Thymus (tissue), 14 donors: Measurements from ENCODE around the gene ZDHHC22. TPM values are rescaled to one million over a fixed set of nuclear protein-coding genes. Genes with fewer than 3 reads are reported as not detected.

Experiments used
- DNase-seq, 9 donors: peaks; one replicate each; pipeline ENCODE4 v3.0.0-alpha.2; 2013; ENCODE audit warnings: low spot score in 9 of 9, low read depth in 6 of 9, missing footprints in 1 of 9
- H3K27ac ChIP-seq, 2 donors: one replicate each; pipeline ENCODE4 v1.5.1; 2013; ENCODE audit warnings: control low read depth in 1 of 2, low read depth in 1 of 2, low read length in 1 of 2, mild to moderate bottlenecking in 1 of 2, moderate library complexity in 1 of 2
- H3K27me3 ChIP-seq, 2 donors: one replicate each; pipeline ENCODE4 v1.5.1; 2013; ENCODE audit warnings: low read length in 1 of 2; ENCODE audit not compliant: control insufficient read depth in 2 of 2, insufficient read depth in 1 of 2
- H3K36me3 ChIP-seq, 2 donors: one replicate each; pipeline ENCODE4 v1.5.1; 2013; ENCODE audit warnings: low read length in 1 of 2, mild to moderate bottlenecking in 1 of 2, moderate library complexity in 1 of 2; ENCODE audit not compliant: control insufficient read depth in 2 of 2, insufficient read depth in 2 of 2
- H3K4me1 ChIP-seq, 2 donors: one replicate each; pipeline ENCODE4 v1.5.1; 2013; ENCODE audit warnings: low read length in 2 of 2; ENCODE audit not compliant: control insufficient read depth in 2 of 2, insufficient read depth in 2 of 2
- H3K4me3 ChIP-seq, 2 donors: one replicate each; pipeline ENCODE4 v1.5.1; 2013; ENCODE audit warnings: low read length in 2 of 2, control low read depth in 1 of 2, mild to moderate bottlenecking in 1 of 2
- H3K9me3 ChIP-seq, 2 donors: one replicate each; pipeline ENCODE4 v1.5.1; 2013; ENCODE audit warnings: low read length in 1 of 2, mild to moderate bottlenecking in 1 of 2; ENCODE audit not compliant: control insufficient read depth in 2 of 2, insufficient read depth in 1 of 2
- WGBS: extraction: QIAGEN DNeasy Blood & Tissue Kit; methylation state at CpG from one replicate; pipeline ENCODE4 v1.1.7; 2013; 5-methylcytosine and 5-hydroxymethylcytosine counted together
- long read RNA-seq, 10 donors: transcript quantifications; one replicate each; lab custom pipeline, GENCODE V29; 2026
- polyA plus RNA-seq: library from polyadenylated mRNA; stranded (reverse); fragments of 200-250 nt; gene quantifications from one replicate; pipeline ENCODE4 v1.2.3, GENCODE V29; 2013
- total RNA-seq: library from RNA; stranded (reverse); fragments of 120-200 nt; gene quantifications from one replicate; pipeline ENCODE4 v1.2.4, GENCODE V29; 2013
- donor health status: healthy.

ZDHHC22 gene, protein sequence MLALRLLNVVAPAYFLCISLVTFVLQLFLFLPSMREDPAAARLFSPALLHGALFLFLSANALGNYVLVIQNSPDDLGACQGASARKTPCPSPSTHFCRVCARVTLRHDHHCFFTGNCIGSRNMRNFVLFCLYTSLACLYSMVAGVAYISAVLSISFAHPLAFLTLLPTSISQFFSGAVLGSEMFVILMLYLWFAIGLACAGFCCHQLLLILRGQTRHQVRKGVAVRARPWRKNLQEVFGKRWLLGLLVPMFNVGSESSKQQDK
- not detected for total RNA-seq
- polyA plus RNA-seq: 0.05 TPM
- long read RNA-seq, donor 1: 0 reads
- long read RNA-seq, donor 2: 0 reads
- long read RNA-seq, donor 3: 0 reads
- long read RNA-seq, donor 4: 0 reads
- long read RNA-seq, donor 5: 0 reads
- long read RNA-seq, donor 6: 0 reads
- long read RNA-seq, donor 7: 0 reads
- long read RNA-seq, donor 8: 0 reads
- long read RNA-seq, donor 9: 0 reads
- long read RNA-seq, donor 10: 0 reads

DNA sequence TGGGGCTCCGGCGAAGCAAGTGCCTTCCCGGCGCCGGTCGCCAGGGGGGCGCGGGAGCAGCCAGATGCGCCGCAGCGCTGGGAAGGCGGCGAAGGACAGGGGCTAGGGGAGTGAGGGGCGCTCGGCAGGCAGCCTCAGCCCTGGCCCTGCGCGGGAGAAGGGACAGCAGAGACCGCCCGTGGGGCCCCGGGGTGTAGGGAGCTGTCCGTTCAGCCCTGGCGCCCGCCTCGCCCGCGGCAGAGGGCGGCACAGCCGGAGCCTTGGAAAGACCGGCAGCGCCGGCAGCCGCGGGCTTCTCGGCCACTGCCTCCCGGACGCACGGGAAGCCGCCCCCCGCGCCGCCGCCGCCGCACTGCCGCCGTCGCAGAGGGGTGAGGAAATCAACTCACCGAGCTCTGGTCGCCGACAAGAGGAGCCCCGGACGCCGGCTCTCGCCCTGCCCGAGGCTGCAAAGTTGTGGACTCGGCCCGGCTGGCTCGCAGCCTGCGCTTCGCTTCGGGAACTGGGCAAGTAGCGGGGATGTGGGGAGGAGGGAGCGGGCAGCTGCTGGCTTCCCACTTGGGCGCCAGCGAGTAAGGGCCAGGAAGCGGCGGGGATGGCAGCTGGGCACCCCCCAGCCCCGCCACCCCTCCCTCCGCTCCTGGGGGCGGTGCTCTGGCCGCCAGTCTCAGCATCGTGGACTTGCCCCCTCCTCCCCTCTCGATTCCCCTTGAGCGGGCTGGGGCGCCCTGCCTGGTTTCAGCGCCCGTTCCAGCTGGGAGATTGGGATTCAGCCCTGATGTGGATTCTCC lies at the start of gene ZDHHC22:
Gene ZDHHC22 (minus strand): TSS at position 578 of the 791 bp plus-strand sequence. CDS start 2,053 bp downstream, outside the sequence.
- no peak within 1 kb of the TSS for H3K27ac ChIP-seq
- no peaks in the 10 kb centered on the region for H3K36me3 ChIP-seq
- H3K27me3 ChIP-seq: peaks cover 38 to 96% of the 10 kb centered on the region in 2 donors
- H3K4me3 ChIP-seq: no peak within 1 kb of the TSS
- peaks cover 0 to 7% of the 10 kb centered on the region in 2 donors for H3K4me1 ChIP-seq
- peaks cover 0 to 5% of the 10 kb centered on the region in 2 donors for H3K9me3 ChIP-seq
- DNase-seq: no peak
- WGBS: 1% methylated on average over 76 of the region's 77 CpGs

DNA sequence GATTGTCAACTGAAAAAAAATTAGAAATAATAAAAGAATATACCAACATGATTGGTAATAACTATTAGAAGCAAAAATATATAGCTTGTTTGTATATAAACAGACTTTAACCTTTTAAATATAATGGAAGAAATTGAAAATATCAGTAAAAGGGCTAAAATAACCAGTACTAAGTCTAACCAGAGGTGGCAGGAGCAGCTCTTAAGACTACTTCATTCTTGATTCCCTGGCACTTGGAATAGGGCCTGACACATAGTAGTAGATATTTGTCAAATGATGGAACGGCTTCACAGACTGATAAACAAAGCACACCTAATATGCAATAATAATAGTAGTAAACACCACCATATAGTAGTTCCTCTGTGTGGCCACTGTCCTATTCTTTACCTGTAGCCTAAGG lies 49.4 kb upstream of the ZDHHC22 start:
- 96% methylated on average over 1 of the region's 1 CpG for WGBS

DNA sequence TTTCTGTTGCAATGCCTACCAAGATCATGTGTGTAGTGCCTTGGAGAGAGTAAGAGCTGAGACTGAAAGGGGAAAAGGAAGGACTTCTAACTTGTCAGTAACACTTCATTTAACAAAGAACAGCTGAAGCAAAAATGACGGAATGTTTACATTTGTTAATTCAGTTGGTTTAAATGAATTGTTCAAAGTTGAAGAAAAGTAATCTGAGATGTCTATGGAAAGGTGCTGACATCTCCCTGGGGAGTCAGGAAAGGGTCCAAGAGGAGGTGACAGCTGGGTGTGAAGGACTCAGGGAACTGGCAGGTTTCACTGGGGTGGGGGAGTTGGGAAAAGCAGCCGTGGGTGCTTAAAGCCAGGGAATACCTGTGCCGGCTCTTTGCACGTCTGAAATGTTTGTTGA lies 47.9 kb upstream of the ZDHHC22 start:
- no peak overlapping the region for H3K4me3 ChIP-seq
- H3K9me3 ChIP-seq: no peaks in the 10 kb centered on the region
- H3K27ac ChIP-seq: no peak overlapping the region
- DNase-seq: no peak
- H3K36me3 ChIP-seq: no peaks in the 10 kb centered on the region
- H3K4me1 ChIP-seq: peaks cover 0 to 2% of the 10 kb centered on the region in 2 donors
- 90% methylated on average over 4 of the region's 4 CpGs for WGBS
- H3K27me3 ChIP-seq: no peaks in the 10 kb centered on the region

More for the DNA sequence above, 49.4 kb upstream of the ZDHHC22 start:
- Histone ChIP-seq H3K9me3 (no peaks in the 10 kb centered on the region), H3K4me3 (no peak overlapping the region), H3K27ac (no peak overlapping the region), H3K36me3 (no peaks in the 10 kb centered on the region), H3K4me1 (no peaks in the 10 kb centered on the region), H3K27me3 (no peaks in the 10 kb centered on the region)
- DNase-seq: no peak

DNA sequence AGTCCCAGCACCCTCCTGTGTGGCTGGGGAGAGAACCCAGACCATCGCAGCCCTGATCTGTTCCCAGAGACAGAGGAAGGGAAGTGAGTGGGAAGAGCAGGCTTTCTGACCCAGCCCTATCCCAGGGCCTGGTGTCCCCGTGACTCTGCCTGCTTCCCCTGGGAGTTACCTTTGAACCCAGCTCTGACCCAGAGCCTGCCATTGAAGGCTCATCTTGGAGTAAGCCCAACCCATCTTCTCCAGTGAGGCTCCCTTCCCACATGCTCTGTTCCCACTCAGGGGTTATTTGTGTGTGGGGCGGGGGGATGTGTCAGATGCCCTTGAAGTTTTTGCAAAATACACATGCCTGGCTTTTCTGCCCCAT lies 46.0 kb upstream of the ZDHHC22 start:
- Histone ChIP-seq H3K4me1 (peaks cover 0 to 4% of the 10 kb centered on the region in 2 donors), H3K27me3 (peaks cover under 1 to 2% of the 10 kb centered on the region in 2 donors), H3K9me3 (no peaks in the 10 kb centered on the region), H3K4me3 (no peak overlapping the region), H3K36me3 (no peaks in the 10 kb centered on the region), H3K27ac (no peak overlapping the region)
- 98% methylated on average over 3 of the region's 3 CpGs for WGBS
- no peak for DNase-seq

DNA sequence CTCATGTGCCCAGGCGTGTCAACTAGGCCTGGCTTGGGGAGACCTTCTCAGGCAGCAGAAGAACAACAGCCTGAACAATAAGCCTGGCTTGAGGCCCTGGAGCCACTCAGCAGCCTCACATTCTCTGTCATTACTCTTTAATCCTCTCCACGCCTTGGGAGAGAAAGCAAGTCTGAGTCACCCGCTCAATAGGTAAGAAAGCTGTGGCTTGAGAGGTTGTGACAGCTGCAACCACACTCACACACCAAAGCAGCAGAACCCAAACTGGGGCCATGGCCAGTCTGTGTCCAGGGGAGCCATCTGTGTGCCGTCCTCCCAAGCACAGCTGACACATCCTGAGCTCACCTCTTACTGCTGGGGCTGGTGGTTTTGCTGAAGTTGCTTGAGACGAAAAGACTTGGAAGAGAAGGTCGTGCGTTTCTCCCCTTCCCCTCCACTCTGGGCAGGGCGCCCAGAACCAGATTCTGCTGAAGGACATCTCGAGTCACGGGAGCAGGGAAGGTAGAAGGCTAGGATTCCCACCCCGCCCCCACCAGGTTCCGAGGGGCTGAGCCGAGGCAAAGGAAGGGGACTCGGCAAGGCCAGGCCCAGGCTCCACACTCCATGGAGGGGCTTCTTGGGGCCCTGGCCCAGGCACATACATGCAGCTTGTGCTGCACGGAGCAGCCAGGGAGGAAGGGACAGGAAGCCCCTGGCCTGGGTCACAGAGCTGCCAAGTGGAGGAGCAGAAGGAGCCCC lies 45.5 kb upstream of the ZDHHC22 start:
- Histone ChIP-seq H3K27me3 (peaks cover 2 to 6% of the 10 kb centered on the region in 2 donors), H3K36me3 (no peaks in the 10 kb centered on the region), H3K27ac (no peak overlapping the region), H3K4me3 (no peak overlapping the region), H3K4me1 (peaks cover 0 to 9% of the 10 kb centered on the region in 2 donors), H3K9me3 (no peaks in the 10 kb centered on the region)
- WGBS: 86% methylated on average over 15 of the region's 15 CpGs
- DNase-seq: peak in 1 of 9 donors; percentile 1

DNA sequence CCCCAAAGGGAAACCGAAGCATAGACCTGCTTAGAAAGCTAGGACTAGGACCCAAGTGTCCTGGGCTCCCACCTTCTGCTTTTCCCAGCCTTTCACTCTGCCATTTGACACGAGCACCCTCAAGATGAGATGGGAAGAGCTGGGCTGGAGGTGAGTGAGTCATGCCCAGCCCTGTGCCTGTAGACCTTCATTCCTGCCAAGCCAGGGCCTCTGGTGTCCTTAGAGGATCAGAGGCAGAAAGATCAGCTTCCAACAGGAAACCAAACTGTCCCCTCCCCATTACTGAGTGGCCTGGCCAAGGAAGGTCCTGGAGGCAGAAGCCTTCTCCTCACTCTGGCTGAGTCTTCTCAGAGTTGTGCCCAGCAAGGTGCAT lies 43.5 kb upstream of the ZDHHC22 start:
- Histone ChIP-seq H3K27ac (no peak overlapping the region), H3K36me3 (no peaks in the 10 kb centered on the region), H3K9me3 (no peaks in the 10 kb centered on the region), H3K4me3 (no peak overlapping the region), H3K4me1 (peaks cover 5 to 22% of the 10 kb centered on the region in 2 donors), H3K27me3 (peaks cover 5 to 18% of the 10 kb centered on the region in 2 donors)
- DNase-seq: no peak
- WGBS: 87% methylated on average over 2 of the region's 2 CpGs

DNA sequence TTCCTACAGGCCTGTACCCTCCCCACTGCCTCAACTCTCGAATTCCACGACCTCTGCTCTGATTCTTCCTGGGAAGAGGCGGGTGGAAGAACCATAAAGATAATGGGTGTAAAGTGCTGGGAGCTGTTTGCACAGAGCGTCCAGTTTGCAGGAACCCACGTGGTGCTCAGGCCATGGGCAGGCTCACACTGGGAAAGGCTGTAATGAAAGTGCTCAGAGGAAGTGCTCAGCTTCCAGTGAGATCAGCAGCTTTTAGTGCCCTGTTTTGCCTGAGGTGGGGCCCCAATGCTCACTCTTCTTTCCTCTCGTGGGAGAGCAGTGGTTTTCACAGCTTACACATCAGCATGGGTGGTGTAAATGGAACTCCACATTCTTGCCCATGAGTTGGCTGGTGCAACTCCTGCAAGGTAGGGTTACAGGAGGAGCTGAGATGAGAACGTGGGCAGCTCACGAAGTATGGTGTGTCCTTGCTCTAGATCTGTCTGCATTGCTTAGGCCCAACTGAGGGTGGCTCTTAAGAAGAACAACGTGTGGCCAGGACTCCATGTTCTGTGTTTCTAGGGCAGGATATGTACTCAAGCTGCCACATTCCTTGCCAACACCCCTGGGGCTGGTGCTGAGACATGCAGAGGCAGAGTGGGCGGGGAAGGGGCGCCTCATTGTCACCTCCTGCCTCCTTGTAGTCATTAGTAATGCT lies 43.0 kb upstream of the ZDHHC22 start:
- Histone ChIP-seq H3K36me3 (no peaks in the 10 kb centered on the region), H3K27me3 (peaks cover 5 to 18% of the 10 kb centered on the region in 2 donors), H3K4me3 (no peak overlapping the region), H3K9me3 (no peaks in the 10 kb centered on the region), H3K4me1 (peaks cover 5 to 22% of the 10 kb centered on the region in 2 donors), H3K27ac (no peak overlapping the region)
- DNase-seq: no peak
- WGBS: 78% methylated on average over 11 of the region's 11 CpGs

DNA sequence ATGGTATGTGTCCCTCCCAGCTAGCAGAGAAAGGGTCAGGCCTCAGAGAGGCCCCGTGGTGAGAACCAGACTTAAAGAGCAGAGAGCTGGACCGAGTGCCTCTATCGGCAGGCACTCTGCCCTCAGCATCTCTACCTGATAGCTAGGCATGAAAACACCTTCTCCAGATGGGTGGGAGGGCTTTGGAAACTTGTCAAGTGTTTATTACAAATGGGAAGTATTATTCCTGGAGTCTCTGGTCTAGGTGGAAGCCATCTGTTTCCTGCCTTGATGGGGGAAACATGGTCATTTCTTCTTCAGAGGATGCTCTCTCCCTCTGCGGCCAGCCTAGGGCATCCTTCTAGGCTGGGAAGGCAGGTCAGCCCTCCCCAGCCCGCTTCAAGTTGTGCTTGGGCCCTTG lies 42.3 kb upstream of the ZDHHC22 start:
- H3K4me1 ChIP-seq: peaks cover 5 to 22% of the 10 kb centered on the region in 2 donors
- no peaks in the 10 kb centered on the region for H3K9me3 ChIP-seq
- 54% methylated on average over 5 of the region's 5 CpGs for WGBS
- no peak overlapping the region for H3K27ac ChIP-seq
- no peaks in the 10 kb centered on the region for H3K36me3 ChIP-seq
- no peak for DNase-seq
- H3K27me3 ChIP-seq: peaks cover 5 to 18% of the 10 kb centered on the region in 2 donors
- H3K4me3 ChIP-seq: no peak overlapping the region
